WTC11 (cell line): ENCODE results near the gene TPCN2. TPM values are rescaled to one million over a fixed set of nuclear protein-coding genes. Genes with fewer than 3 reads are reported as not detected.

Source experiments
- ATAC-seq: fragments of 200-7000 bp; cut with Tn5 transposase; 2 replicates; pipeline ENCODE4 v1.10.0; 2021; ENCODE audit warnings: mild to moderate bottlenecking, moderate library complexity
- CTCF ChIA-PET: fragments of 300-600 bp; sonication (Branson Sonifier 250); formaldehyde crosslinking; loops from one replicate; lab custom pipeline; 2021; ENCODE audit warnings: antibody characterized with exemption; lab: Charles Lee
- POLR2A ChIA-PET: fragments of 350-600 bp; sonication (Branson Sonifier 250); formaldehyde crosslinking; loops from one replicate; lab custom pipeline; 2021; ENCODE audit warnings: antibody characterized with exemption; lab: Charles Lee
- DNase-seq: peaks from one replicate; pipeline ENCODE4 v3.0.0; 2021; ENCODE audit warnings: low spot score
- H3K27ac Mint-ChIP-seq: 2 replicates; pipeline ENCODE4 v1.8.0; 2021; ENCODE audit warnings: mixed read lengths
- H3K27me3 Mint-ChIP-seq: 2 replicates; pipeline ENCODE4 v1.8.0; 2021; ENCODE audit warnings: low read depth, mild to moderate bottlenecking, moderate library complexity, mixed read lengths
- H3K36me3 Mint-ChIP-seq: 2 replicates; pipeline ENCODE4 v1.8.0; 2021; ENCODE audit warnings: mixed read lengths
- H3K4me1 Mint-ChIP-seq: 2 replicates; pipeline ENCODE4 v1.8.0; 2022; ENCODE audit warnings: mixed read lengths
- H3K4me3 Mint-ChIP-seq: 2 replicates; pipeline ENCODE4 v1.8.0; 2021; ENCODE audit warnings: mild to moderate bottlenecking, moderate library complexity, mixed read lengths
- H3K9me3 Mint-ChIP-seq: 2 replicates; pipeline ENCODE4 v1.8.0; 2021; ENCODE audit warnings: mixed read lengths
- CBFB ChIP-seq: sonication (generic); formaldehyde crosslinking; IDR thresholded peaks from 2 replicates; pipeline ENCODE4 v1.8.1; 2022; ENCODE audit warnings: mild to moderate bottlenecking, low read depth, missing genetic modification reagents
- E2F1 ChIP-seq: sonication (generic); formaldehyde crosslinking; IDR thresholded peaks from 2 replicates; pipeline ENCODE4 v1.8.0; 2022; ENCODE audit warnings: mild to moderate bottlenecking, missing genetic modification reagents
- E2F4 ChIP-seq: sonication (generic); formaldehyde crosslinking; IDR thresholded peaks from 2 replicates; pipeline ENCODE4 v1.8.1; 2022; ENCODE audit warnings: low read depth, mild to moderate bottlenecking, moderate library complexity, missing genetic modification reagents, borderline replicate concordance
- FOXJ3 ChIP-seq: sonication (generic); formaldehyde crosslinking; IDR thresholded peaks from 2 replicates; pipeline ENCODE4 v1.9.0; 2021; ENCODE audit warnings: missing genetic modification reagents, mild to moderate bottlenecking, borderline replicate concordance
- FOXK1 ChIP-seq: sonication (generic); formaldehyde crosslinking; IDR thresholded peaks from 2 replicates; pipeline ENCODE4 v1.8.0; 2022; ENCODE audit warnings: mild to moderate bottlenecking, moderate library complexity, missing genetic modification reagents
- GABPB1 ChIP-seq: sonication (generic); formaldehyde crosslinking; IDR thresholded peaks from 2 replicates; pipeline ENCODE4 v1.8.1; 2023; ENCODE audit warnings: mild to moderate bottlenecking, missing genetic modification reagents
- JUN ChIP-seq: sonication (generic); formaldehyde crosslinking; IDR thresholded peaks from 2 replicates; pipeline ENCODE4 v1.8.0; 2023; ENCODE audit warnings: mild to moderate bottlenecking, missing genetic modification reagents
- NFYB ChIP-seq: sonication (generic); formaldehyde crosslinking; conservative IDR thresholded peaks from 2 replicates; pipeline ENCODE4 v1.8.0; 2022; ENCODE audit warnings: low read depth, missing genetic modification reagents
- PRDM15 ChIP-seq: sonication (generic); formaldehyde crosslinking; IDR thresholded peaks from 2 replicates; pipeline ENCODE4 v1.8.0; 2022; ENCODE audit warnings: missing genetic modification reagents
- RORB ChIP-seq: fragments of 250-450 bp; sonication (Bioruptor Pico); IDR thresholded peaks from 2 replicates; pipeline ENCODE4 v1.9.0; 2021; ENCODE audit warnings: mild to moderate bottlenecking
- SMAD4 ChIP-seq: sonication (generic); formaldehyde crosslinking; IDR thresholded peaks from 2 replicates; pipeline ENCODE4 v1.8.0; 2022; ENCODE audit warnings: mild to moderate bottlenecking, missing genetic modification reagents
- SP1 ChIP-seq: sonication (generic); formaldehyde crosslinking; conservative IDR thresholded peaks from 2 replicates; pipeline ENCODE4 v1.8.1; 2022; ENCODE audit warnings: missing genetic modification reagents
- TEAD1 ChIP-seq: sonication (generic); formaldehyde crosslinking; IDR thresholded peaks from 2 replicates; pipeline ENCODE4 v1.8.0; 2022; ENCODE audit warnings: mild to moderate bottlenecking, missing genetic modification reagents
- TP53 ChIP-seq: sonication (generic); formaldehyde crosslinking; IDR thresholded peaks from 2 replicates; pipeline ENCODE4 v1.8.1; 2023; ENCODE audit warnings: mild to moderate bottlenecking, missing genetic modification reagents
- ZNF232 ChIP-seq: sonication (generic); formaldehyde crosslinking; IDR thresholded peaks from 2 replicates; pipeline ENCODE4 v1.8.0; 2022; ENCODE audit warnings: mild to moderate bottlenecking, missing genetic modification reagents
- ZNF416 ChIP-seq: fragments of 250-450 bp; sonication (Bioruptor Pico); IDR thresholded peaks from 2 replicates; pipeline ENCODE4 v1.9.0; 2021; ENCODE audit warnings: mild to moderate bottlenecking, inconsistent platforms
- total RNA-seq: library from RNA; stranded (reverse); gene quantifications from 3 replicates; pipeline ENCODE4 v1.2.3, GENCODE V29; 2021
- TF ChIP-seq, protein P1 (sequence below): fragments of 250-450 bp; sonication (Bioruptor Pico); IDR thresholded peaks from 2 replicates; pipeline ENCODE4 v1.9.0; 2021; ENCODE audit warnings: moderate library complexity, mild to moderate bottlenecking, inconsistent platforms, borderline replicate concordance
- TF ChIP-seq, protein P2 (sequence below): fragments of 250-450 bp; sonication (Bioruptor Pico); IDR thresholded peaks from 2 replicates; pipeline ENCODE4 v2.1.2; 2022; ENCODE audit warnings: mild to moderate bottlenecking, moderate library complexity
- TF ChIP-seq, protein P3 (sequence below): fragments of 250-450 bp; sonication (Bioruptor Pico); conservative IDR thresholded peaks from 2 replicates; pipeline ENCODE4 v1.9.0; 2021; ENCODE audit warnings: mild to moderate bottlenecking

TPCN2 gene
- total RNA-seq, 1 experiment from 2014 or later: 24.6 TPM

- ChIA-PET POLR2A (no interaction called here), CTCF (interaction anchor here (1.0 to 2.2 kb wide), 5 partner anchors 15 to 104 kb away, joined by 3 to 7 read pairs (median 5); partner anchors contain the start of genes MRGPRF and TPCN2)
- DNase-seq (no peak), ATAC-seq (no peak)
- Mint-ChIP-seq H3K4me1 (peaks cover 19% of the 10 kb centered on the region), H3K9me3 (no peaks in the 10 kb centered on the region), H3K36me3 (no peaks in the 10 kb centered on the region), H3K27ac (peak overlapping the region; percentile 9; the same call in 1 of the 2 replicates), H3K4me3 (no peak overlapping the region), H3K27me3 (no peaks in the 10 kb centered on the region)
- no peak for TF ChIP-seq TEAD1
- TF ChIP-seq GABPB1 (CRISPR knock-in tag): peak; percentile 63
These were observed 20.9 kb upstream of the TPCN2 start for GRCh38 chr11:69027704-69028372.

GRCh38 chr11:69030301-69030700, 18.4 kb upstream of the TPCN2 start:
- ChIA-PET POLR2A (no interaction called here), CTCF (interaction anchor here (1.1 kb wide), 1 partner anchor 14 kb away, joined by 4 read pairs; no protein-coding TSS in a partner anchor)
- no peak overlapping the region for H3K27ac Mint-ChIP-seq
- H3K4me1 Mint-ChIP-seq: peaks cover 19% of the 10 kb centered on the region
- H3K36me3 Mint-ChIP-seq: no peaks in the 10 kb centered on the region
- H3K27me3 Mint-ChIP-seq: no peaks in the 10 kb centered on the region
- no peak overlapping the region for H3K4me3 Mint-ChIP-seq
- no peaks in the 10 kb centered on the region for H3K9me3 Mint-ChIP-seq
- DNase-seq: no peak
- no peak for ATAC-seq
- TF ChIP-seq FOXK1 (CRISPR knock-in tag): no peak
- no peak for TF ChIP-seq ZNF416
- TF ChIP-seq FOXJ3: no peak
- TF ChIP-seq TEAD1: no peak
- TF ChIP-seq SMAD4 (CRISPR knock-in tag): no peak
- no peak for TF ChIP-seq RORB (CRISPR knock-in tag)
- no peak for TF ChIP-seq PRDM15 (CRISPR knock-in tag)
- TF ChIP-seq JUN (CRISPR knock-in tag): no peak
- TF ChIP-seq SP1 (CRISPR knock-in tag): no peak
- TF ChIP-seq, protein P1, sequence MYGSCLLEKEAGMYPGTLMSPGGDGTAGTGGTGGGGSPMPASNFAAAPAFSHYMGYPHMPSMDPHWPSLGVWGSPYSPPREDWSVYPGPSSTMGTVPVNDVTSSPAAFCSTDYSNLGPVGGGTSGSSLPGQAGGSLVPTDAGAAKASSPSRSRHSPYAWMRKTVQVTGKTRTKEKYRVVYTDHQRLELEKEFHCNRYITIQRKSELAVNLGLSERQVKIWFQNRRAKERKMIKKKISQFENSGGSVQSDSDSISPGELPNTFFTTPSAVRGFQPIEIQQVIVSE: no peak
- no peak for TF ChIP-seq ZNF232 (CRISPR knock-in tag)
- TF ChIP-seq, protein P2, sequence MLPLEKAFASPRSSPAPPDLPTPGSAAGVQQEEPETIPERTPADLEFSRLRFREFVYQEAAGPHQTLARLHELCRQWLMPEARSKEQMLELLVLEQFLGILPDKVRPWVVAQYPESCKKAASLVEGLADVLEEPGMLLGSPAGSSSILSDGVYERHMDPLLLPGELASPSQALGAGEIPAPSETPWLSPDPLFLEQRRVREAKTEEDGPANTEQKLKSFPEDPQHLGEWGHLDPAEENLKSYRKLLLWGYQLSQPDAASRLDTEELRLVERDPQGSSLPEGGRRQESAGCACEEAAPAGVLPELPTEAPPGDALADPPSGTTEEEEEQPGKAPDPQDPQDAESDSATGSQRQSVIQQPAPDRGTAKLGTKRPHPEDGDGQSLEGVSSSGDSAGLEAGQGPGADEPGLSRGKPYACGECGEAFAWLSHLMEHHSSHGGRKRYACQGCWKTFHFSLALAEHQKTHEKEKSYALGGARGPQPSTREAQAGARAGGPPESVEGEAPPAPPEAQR (CRISPR knock-in tag): no peak
- no peak for TF ChIP-seq NFYB

DNA sequence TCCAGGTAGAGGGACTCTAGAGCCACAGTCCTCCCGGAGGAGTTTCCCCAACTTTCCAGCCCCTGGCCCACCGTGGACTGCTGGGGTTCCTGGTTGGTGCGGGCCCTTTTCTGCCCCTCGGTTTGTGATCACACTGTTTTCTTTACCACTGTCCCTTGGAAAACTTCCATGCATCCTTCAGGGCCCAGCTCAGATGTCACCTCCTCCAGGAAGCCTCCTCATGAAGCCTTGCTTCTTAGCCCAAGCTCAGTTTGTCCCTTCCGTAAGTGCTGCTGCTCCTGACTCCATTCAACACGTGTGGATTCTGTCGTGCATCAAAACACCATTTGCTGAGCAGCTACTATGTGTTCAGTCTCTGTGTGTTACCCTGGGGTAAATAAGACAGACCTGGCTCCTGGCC, 15.9 kb upstream of the TPCN2 start:
- ChIA-PET CTCF (interaction anchor here (5.3 kb wide), 1 partner anchor 12 kb away, joined by 62 read pairs; no protein-coding TSS in a partner anchor), POLR2A (no interaction called here)
- H3K4me1 Mint-ChIP-seq: peaks cover 15% of the 10 kb centered on the region
- no peak for DNase-seq
- H3K27me3 Mint-ChIP-seq: no peaks in the 10 kb centered on the region
- no peaks in the 10 kb centered on the region for H3K36me3 Mint-ChIP-seq
- no peaks in the 10 kb centered on the region for H3K9me3 Mint-ChIP-seq
- no peak overlapping the region for H3K27ac Mint-ChIP-seq
- ATAC-seq: no peak
- no peak overlapping the region for H3K4me3 Mint-ChIP-seq
- TF ChIP-seq E2F4 (CRISPR knock-in tag) (no peak), CBFB (CRISPR knock-in tag) (no peak), TP53 (CRISPR knock-in tag) (no peak), E2F1 (no peak), FOXJ3 (no peak)
- TF ChIP-seq, protein P2 (CRISPR knock-in tag): no peak
- TF ChIP-seq, protein P3, sequence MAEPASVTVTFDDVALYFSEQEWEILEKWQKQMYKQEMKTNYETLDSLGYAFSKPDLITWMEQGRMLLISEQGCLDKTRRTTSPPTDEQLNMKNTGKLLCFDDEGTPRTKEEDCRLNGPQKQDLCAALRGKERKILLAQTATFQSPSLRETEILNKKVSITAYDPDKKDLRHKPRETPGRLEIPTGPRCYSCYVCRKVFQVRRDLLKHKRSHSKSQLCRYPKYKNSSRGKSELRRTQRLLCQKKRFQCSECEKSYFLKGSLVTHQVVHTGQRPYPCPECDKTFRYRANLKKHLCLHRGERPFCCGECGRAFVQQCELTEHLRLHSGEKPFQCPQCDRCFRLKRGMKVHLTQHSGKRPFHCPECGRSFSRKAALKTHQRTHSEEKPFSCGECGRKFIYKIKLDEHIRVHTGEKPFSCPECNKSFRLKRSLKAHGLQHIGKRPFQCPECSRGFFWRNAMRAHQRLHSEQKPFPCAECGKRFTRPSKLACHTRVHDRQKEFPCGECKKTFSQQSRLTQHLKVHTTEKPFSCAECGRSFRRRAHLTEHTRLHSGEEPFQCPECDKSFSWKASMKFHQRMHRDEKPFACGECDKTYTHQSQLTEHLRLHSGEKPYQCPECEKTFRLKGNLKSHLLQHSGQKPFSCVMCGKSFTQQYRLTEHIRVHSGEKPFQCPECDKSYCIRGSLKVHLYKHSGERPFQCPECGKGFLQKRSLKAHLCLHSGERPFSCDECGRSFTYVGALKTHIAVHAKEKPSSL: no peak
